H1 (cell line): ENCODE data around the gene TCF21. TPM values are rescaled to one million over a fixed set of nuclear protein-coding genes. Genes with fewer than 3 reads are reported as not detected.
A peak's percentile ranks its signal among the peaks of the same experiment; 100 is the strongest.

ENCODE experiments used
- ASH2L ChIP-seq: fragments of 200-600, 300-600 bp; sonication (generic); IDR thresholded peaks from one replicate; pipeline ENCODE4 v1.7.1; 2017; ENCODE audit warnings: low read length
- CBX5 ChIP-seq: fragments of 300-800, 300-1000 bp; sonication (generic); IDR thresholded peaks from 2 replicates; pipeline ENCODE4 v1.7.1; 2016; ENCODE audit warnings: antibody characterized with exemption, low read length, low read depth
- CHD2 ChIP-seq: IDR thresholded peaks from 2 replicates; pipeline ENCODE4 v1.6.1; 2012; ENCODE audit warnings: low read length, improper control_type of control experiment
- CREB1 ChIP-seq: IDR thresholded peaks from 2 replicates; pipeline ENCODE4 v1.6.1; 2012; ENCODE audit warnings: inconsistent platforms
- HDAC6 ChIP-seq: IDR thresholded peaks from one replicate; pipeline ENCODE4 v1.7.1; 2012; ENCODE audit warnings: low read depth, mild to moderate bottlenecking, inconsistent platforms, low read length, moderate library complexity
- JUND ChIP-seq: IDR thresholded peaks from 2 replicates; pipeline ENCODE4 v1.6.1; 2011; ENCODE audit warnings: mild to moderate bottlenecking, improper control_type of control experiment, low read length
- KDM4A ChIP-seq: IDR thresholded peaks from one replicate; pipeline ENCODE4 v1.7.1; 2012; ENCODE audit warnings: low read depth, mild to moderate bottlenecking, moderate library complexity, low read length, inconsistent platforms; ENCODE audit not compliant: severe bottlenecking
- KDM5A ChIP-seq: fragments of 200-600 bp; IDR thresholded peaks from 2 replicates; pipeline ENCODE4 v1.7.1; 2012; ENCODE audit warnings: mild to moderate bottlenecking, low read length, inconsistent platforms, mixed read lengths
- POLR2AphosphoS5 ChIP-seq: IDR thresholded peaks from 2 replicates; pipeline ENCODE4 v1.6.1; 2011; ENCODE audit warnings: low read depth, low read length
- RAD21 ChIP-seq, 2 experiments: IDR thresholded peaks in 1 of 2; conservative IDR thresholded peaks in 1 of 2; 2 replicates each; pipeline ENCODE4 v1.6.1; 2011; ENCODE audit warnings: low read depth in 2 of 2, low read length in 2 of 2, improper control_type of control experiment in 1 of 2, inconsistent platforms in 1 of 2, mild to moderate bottlenecking in 1 of 2, moderate library complexity in 1 of 2
- RBBP5 ChIP-seq: IDR thresholded peaks from 2 replicates; pipeline ENCODE4 v1.7.1; 2012; ENCODE audit warnings: low read depth, mild to moderate bottlenecking, inconsistent platforms, low read length, moderate library complexity, borderline replicate concordance
- RNF2 ChIP-seq: fragments of 200-900, 300-1000 bp; sonication (generic); IDR thresholded peaks from 2 replicates; pipeline ENCODE4 v1.7.1; 2016; ENCODE audit warnings: borderline replicate concordance, low read depth, mild to moderate bottlenecking, antibody characterized with exemption, low read length; ENCODE audit not compliant: poor library complexity, severe bottlenecking; ENCODE audit errors: missing control alignments
- SP4 ChIP-seq: IDR thresholded peaks from 2 replicates; pipeline ENCODE4 v1.6.1; 2012; ENCODE audit warnings: low read length, inconsistent platforms
- TAF1 ChIP-seq: IDR thresholded peaks from 2 replicates; pipeline ENCODE4 v1.6.1; 2011; ENCODE audit warnings: mild to moderate bottlenecking, low read depth, low read length
- TBP ChIP-seq: IDR thresholded peaks from 2 replicates; pipeline ENCODE4 v1.6.1; 2011; ENCODE audit warnings: low read depth, low read length, improper control_type of control experiment
- polyA plus RNA-seq, 7 experiments: library from polyadenylated mRNA; depleted of rRNA in 3 of 7; stranded (reverse) in 5 of 7; unstranded in 2 of 7; fragments of >200 nt in 5 of 7; fragments of 200-250 nt in 2 of 7; gene quantifications; 1 replicate in 5 of 7; 2 replicates in 1 of 7; 4 replicates in 1 of 7; pipeline versions ENCODE4 v1.2.1 to v1.2.3, GENCODE V29; 2011 to 2013; ENCODE audit warnings: missing spikeins in 2 of 7, mixed read lengths in 2 of 7
- total RNA-seq: library from RNA; stranded (reverse); fragmentation: NEBNext Ultra II Directional; extraction: Animal tissue kit (Norgen Biotek cat#: 25700); gene quantifications from 2 replicates; pipeline ENCODE4 v1.2.1, GENCODE V29; 2021
- TF ChIP-seq, protein P1 (sequence below): IDR thresholded peaks from 2 replicates; pipeline ENCODE4 v1.6.1; 2012; ENCODE audit warnings: inconsistent platforms
- TF ChIP-seq, protein P2 (sequence below): IDR thresholded peaks from 2 replicates; pipeline ENCODE4 v1.6.1; 2012; ENCODE audit warnings: inconsistent platforms
- TF ChIP-seq, protein P3 (sequence below): IDR thresholded peaks from 2 replicates; pipeline ENCODE4 v1.6.1; 2012; ENCODE audit warnings: low read length, inconsistent platforms

TCF21 gene
- total and polyA plus RNA-seq, 2 of the 8 experiments (the other 6 are each of a cell fraction or from before 2014, with no cell fraction given) = 0.05 to 0.09 TPM

DNA sequence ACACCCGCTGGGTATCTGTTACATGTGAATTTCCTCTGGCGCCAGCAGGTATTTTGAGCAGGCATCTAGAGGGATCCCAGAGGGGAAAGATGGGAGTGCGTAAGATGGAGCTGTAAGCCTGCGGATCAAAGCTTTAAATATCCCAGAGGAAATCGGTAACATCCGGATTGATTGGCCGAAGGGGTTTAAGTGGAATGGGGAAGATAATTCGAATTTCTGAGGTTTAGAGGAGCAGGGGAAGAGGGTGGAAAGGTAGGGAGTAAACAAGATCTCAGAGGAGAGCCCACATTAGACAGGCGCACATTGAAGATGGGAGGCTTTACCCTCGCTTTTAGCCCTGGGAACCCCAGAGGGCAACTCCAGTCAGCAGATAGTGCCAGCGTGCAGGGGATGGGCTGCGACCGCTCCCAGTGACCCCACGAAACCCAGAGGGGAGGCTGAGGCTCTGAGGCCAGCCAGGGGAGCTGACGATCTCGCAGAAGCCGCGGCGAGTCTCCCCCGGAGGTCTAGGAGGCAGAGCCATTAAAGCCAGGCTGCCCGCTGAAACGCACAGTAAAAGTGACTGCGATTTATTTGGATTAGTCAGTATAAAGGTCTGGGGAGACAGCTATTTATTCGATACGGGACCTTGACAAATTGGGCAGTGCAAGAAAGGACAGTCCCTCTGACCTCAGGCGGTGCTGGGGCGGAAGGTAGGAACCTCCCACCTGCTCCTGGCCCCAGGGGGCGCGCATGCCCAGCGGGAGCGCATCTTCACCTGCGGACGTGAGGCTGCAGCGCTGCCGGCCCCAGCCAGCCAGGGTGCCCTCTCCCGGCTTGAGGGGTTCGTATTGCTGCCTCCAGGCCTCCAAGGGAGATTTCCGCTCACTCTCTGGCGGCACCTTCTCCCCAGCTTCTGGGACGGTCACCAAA is 34.3 kb upstream of the TCF21 start (continued):
- TF ChIP-seq CREB1 = no peak
- no peak for TF ChIP-seq TBP
- no peak for TF ChIP-seq JUND
- TF ChIP-seq TAF1 = no peak
- TF ChIP-seq CBX5 = no peak
- TF ChIP-seq RAD21 (IDR thresholded peaks at IDR 0.05 in 1 of 2, conservative IDR thresholded peaks at IDR 0.05 in 1 of 2; ENCODE audit: low read depth in 2 of 2, low read length in 2 of 2) = no peak; a peak in 1 of 4 replicates
- TF ChIP-seq, protein P1, sequence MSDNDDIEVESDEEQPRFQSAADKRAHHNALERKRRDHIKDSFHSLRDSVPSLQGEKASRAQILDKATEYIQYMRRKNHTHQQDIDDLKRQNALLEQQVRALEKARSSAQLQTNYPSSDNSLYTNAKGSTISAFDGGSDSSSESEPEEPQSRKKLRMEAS = no peak
- TF ChIP-seq HDAC6 = no peak
- no peak for TF ChIP-seq RBBP5
- TF ChIP-seq, protein P2, sequence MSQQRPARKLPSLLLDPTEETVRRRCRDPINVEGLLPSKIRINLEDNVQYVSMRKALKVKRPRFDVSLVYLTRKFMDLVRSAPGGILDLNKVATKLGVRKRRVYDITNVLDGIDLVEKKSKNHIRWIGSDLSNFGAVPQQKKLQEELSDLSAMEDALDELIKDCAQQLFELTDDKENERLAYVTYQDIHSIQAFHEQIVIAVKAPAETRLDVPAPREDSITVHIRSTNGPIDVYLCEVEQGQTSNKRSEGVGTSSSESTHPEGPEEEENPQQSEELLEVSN = peak; percentile 18; the same call in 1 of the 2 replicates
- TF ChIP-seq CHD2 = no peak
- TF ChIP-seq SP4 = no peak
- TF ChIP-seq POLR2AphosphoS5 = no peak
- TF ChIP-seq RNF2 = peak; percentile 4
- TF ChIP-seq ASH2L = peak; percentile 59
- peak; percentile 82 for TF ChIP-seq KDM4A
- no peak for TF ChIP-seq KDM5A
- TF ChIP-seq, protein P3, sequence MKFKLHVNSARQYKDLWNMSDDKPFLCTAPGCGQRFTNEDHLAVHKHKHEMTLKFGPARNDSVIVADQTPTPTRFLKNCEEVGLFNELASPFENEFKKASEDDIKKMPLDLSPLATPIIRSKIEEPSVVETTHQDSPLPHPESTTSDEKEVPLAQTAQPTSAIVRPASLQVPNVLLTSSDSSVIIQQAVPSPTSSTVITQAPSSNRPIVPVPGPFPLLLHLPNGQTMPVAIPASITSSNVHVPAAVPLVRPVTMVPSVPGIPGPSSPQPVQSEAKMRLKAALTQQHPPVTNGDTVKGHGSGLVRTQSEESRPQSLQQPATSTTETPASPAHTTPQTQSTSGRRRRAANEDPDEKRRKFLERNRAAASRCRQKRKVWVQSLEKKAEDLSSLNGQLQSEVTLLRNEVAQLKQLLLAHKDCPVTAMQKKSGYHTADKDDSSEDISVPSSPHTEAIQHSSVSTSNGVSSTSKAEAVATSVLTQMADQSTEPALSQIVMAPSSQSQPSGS = no peak
